GM23338 (cell line): ENCODE results near the gene RBM43.

Source experiments
- CREB1 ChIP-seq: fragments of 250-450 bp; sonication (Bioruptor Pico); IDR thresholded peaks from 2 replicates; pipeline ENCODE4 v1.5.0; 2020; ENCODE audit warnings: low read depth, mild to moderate bottlenecking, moderate library complexity
- CTCF ChIP-seq, 2 experiments: fragments of 200-600 bp in 1 of 2; sonication (generic) in 1 of 2; conservative IDR thresholded peaks; 2 replicates each; pipeline versions ENCODE4 v1.5.1 to v1.6.1; 2016 to 2017; ENCODE audit warnings: antibody characterized with exemption in 2 of 2, low read depth in 2 of 2, mild to moderate bottlenecking in 2 of 2, moderate library complexity in 1 of 2
- EZH2 ChIP-seq: fragments of 200-600 bp; sonication (generic); IDR thresholded peaks from one replicate; pipeline ENCODE4 v1.8.0; 2017; ENCODE audit warnings: antibody characterized with exemption, mild to moderate bottlenecking, low read depth; ENCODE audit not compliant: unreplicated experiment
- JUNB ChIP-seq: IDR thresholded peaks from one replicate; pipeline ENCODE4 v1.6.1; 2016; ENCODE audit warnings: antibody characterized with exemption; ENCODE audit not compliant: unreplicated experiment
- POLR2AphosphoS5 ChIP-seq: IDR thresholded peaks from 2 replicates; pipeline ENCODE4 v1.6.1; 2016; ENCODE audit warnings: antibody characterized with exemption, low read depth

DNA sequence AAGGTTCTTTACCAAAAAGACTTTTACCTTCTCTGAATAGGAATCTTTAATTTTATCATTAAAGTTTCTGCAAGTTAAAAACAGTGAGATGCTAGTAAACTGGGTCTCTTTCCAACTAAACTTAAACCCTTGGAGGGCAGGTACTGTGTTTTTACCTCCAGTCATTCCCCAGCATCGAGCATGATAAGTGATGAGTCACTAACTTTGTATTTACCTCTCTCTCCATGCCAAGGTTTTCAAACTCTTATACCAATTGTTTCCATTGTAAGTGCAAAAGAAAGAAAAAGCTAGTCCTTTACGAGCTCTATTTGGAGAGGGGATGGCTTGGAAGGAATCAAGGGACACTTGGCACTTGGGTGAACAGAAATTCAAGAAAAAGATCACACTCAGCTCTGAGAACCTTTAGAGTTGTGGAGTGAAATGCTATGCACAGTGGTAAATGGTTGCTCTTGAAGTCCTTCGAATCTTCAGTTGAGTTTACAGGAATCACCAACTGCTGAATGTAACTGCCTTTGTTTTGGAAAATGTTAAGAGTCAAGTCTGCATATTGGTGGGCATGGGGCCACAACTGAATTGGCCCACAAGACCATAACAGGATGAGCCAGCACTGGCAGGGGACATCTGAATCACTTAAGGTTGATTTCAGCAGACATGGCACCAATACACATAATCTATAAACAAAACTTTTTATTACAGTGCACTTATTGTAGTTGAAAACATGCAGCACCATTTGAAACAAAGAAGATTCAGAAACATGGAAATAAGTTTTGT lies 8.3 kb upstream of the RBM43 start:
- TF ChIP-seq EZH2 (no peak), CTCF (conservative IDR thresholded peaks at IDR 0.05; ENCODE audit: low read depth in 2 of 2) (no peak), JUNB (no peak), CREB1 (CRISPR knock-in tag) (no peak), POLR2AphosphoS5 (no peak)
